ENCODE results near the gene NRXN3.

Gene NRXN3

GRCh38 chr14:79285263-79285662, 1115.1 kb downstream of the NRXN3 start:
- DNase-seq (ENCODE audit: low read depth): no peak

- no peak for DNase-seq (ENCODE audit: low read depth)
Observed at GRCh38 chr14:79287976-79288375, 1117.8 kb downstream of the NRXN3 start.

DNA sequence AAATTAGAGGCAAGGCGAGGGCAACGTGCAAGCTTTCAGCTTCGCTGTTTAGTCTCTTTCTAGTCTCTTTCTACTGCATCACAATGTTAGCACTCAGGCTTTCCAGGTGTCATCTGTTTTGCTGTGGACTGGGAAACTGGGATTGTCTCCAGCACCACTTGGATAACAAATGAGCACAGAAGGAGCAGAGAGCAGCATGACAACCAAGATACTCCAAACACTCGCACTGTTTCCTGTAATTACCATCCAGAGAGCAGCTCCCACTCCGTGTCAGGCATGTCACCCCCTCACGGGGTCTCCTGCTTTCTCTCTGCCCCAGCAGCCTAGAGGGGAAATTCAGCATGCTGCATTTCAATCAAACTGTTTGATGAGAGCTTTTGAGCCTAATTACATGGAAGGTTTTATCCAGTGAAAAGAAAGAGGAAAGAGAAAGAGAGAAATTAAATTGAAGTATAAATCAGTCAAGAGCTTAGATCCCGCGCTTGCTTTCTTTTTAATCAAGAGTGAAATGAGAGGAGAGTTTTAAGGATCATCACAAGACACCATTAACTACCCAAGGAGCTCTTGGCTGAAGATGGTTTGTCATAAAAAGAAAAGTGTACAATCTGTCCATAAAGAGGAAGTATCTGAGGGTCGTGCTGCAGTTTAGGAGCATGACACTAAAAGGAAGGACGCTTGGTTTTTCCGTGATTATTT, 1123.5 kb downstream of the NRXN3 start:
- no peak for DNase-seq (ENCODE audit: low read depth)

DNA sequence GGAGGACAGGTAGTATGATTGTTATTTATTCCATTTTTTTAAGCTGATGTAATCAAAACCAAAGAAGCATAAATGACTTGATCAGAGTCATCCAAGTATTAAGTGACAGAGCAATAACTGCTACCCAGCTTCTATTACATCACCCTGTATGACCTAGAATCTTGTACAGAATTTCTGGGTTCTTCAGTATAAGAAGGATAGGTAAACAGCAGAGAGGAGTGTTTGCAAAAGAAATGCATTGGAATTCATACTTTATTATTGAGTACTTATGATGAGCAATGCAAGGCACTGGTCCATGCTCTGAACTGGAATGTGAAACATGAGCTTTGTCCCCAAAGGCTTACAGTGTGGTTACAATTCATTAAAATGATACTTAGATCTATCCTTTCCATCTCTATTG, 1124.3 kb downstream of the NRXN3 start:
- no peak for DNase-seq (ENCODE audit: low read depth)

GRCh38 chr14:79295385-79295784, 1125.2 kb downstream of the NRXN3 start:
- DNase-seq (ENCODE audit: low read depth): no peak

GRCh38 chr14:79298373-79298772, 1128.2 kb downstream of the NRXN3 start:
- DNase-seq (ENCODE audit: low read depth): no peak

DNA sequence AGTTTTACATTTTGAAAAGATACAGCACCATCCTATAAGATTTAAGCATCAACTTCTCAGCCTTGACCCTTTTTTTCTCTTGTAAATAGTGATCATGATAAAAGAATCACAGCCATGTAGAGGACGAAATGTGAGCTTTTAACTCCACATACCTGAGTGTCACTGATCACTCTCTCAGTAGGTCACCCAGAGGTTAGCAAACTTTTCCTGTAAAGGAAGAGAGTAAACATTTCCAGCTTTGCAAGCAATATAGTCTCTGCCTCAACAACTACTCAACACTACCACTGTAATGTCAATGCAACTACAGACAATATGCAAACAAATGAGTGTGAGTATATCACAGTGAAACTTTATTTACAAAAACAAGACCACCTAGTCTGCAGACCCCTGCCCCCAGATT, 1129.0 kb downstream of the NRXN3 start:
- DNase-seq (ENCODE audit: low read depth): no peak

- no peak for DNase-seq (ENCODE audit: low read depth)
Observed at GRCh38 chr14:79304279-79304678, 1134.1 kb downstream of the NRXN3 start.

- no peak for DNase-seq (ENCODE audit: low read depth)
Observed at GRCh38 chr14:79306546-79306945, 1136.4 kb downstream of the NRXN3 start.

DNA sequence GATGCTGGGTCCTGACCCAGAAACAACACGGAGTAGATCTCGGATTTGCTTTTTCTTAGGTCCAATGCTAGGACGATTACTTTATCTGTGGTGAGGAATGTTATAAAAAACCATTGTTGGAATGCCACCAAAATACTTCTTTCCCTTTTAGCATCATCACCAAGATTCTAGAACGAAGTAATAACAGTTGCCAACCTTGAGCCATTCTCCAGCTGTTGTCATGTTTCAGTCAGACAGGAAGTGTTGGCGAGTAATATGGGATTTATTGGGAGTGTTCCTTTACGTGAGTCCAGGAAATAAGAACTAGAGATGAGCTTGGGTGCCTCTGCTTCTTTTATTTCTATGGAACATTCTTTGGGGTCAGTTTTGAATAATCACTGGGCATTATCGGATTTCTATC, 1148.2 kb downstream of the NRXN3 start:
- DNase-seq (ENCODE audit: low read depth): no peak

DNA sequence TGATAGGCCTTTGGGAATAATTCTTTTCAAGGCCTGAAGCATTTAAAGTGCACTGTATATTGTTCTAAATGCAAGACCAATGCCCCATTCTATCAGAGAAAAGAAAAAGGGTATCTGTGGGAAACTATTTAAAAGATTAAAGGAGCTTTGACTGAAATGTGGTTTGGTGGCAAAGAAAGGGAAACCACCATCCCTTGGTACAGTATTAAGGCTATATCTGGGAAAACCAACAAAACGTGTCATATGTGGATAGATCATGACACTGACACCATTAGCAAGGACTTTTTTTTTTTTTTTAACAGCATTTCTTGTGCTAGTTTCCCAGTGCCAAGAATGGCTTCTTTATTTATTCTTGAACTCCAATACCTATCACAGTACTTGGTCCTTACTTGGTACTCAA, 1150.4 kb downstream of the NRXN3 start:
- no peak for DNase-seq (ENCODE audit: low read depth)

DNA sequence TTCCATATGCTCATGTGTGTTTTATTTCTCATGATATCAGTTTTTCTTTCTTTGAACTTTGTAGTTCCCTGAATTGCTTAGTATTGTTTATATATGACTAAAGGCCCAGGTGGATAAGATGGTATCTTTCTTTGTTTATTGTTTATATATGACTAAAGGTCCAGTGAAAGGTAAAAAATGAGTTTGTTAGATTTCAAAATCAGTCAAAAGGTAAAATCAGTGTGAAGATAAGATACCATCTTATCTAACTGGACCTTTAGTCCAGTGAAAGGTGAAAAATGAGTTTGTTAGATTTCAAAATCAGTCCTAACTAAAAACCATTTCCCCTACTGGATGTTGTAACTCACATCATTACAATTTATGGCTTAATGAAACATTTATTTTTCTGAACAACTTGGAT, 1150.9 kb downstream of the NRXN3 start:
- no peak for DNase-seq (ENCODE audit: low read depth)

DNA sequence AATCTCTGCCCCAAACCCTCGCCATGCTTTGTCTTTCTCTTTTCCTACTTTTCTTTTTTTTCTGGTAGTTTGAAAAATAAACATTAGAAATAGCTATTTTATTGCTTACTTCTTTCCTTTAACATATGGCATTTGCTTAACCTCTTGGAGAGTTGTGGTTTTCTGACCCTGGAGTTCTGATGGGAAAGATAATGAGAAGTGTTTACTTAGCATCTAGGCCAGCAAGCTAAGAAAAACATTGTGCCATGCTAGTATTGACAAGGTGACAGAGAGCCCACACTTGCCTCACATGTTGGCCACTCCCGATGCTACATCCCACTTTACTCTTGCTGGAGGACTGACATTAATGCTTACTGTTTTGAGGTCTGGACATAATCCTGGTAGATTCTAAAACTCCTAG, 1154.9 kb downstream of the NRXN3 start:
- DNase-seq (ENCODE audit: low read depth): no peak

GRCh38 chr14:79325557-79325956, 1155.4 kb downstream of the NRXN3 start:
- DNase-seq (ENCODE audit: low read depth): no peak

GRCh38 chr14:79328863-79329262, 1158.7 kb downstream of the NRXN3 start:
- DNase-seq (ENCODE audit: low read depth): no peak

DNA sequence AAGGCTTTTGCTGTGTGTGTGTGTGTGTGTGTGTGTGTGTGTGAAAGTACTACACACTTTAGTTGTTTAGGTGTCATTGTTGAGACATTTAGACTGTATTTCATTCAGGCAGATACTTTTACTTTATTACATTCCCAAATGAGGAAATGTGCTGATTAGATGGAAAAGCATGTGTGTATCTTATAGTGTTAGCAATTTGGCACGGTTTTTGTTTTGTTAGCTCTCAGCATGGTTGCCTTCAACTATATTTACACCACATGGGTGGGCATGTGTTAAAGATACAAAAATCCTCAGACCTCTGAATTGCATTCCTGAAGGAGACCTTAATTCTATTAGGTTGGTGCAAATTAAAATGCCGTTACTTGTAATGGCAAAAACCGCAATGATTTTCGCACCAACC, 1161.7 kb downstream of the NRXN3 start:
- no peak for DNase-seq (ENCODE audit: low read depth)

GRCh38 chr14:79332504-79333197, 1162.5 kb downstream of the NRXN3 start:
- no peak for DNase-seq (ENCODE audit: low read depth)

- DNase-seq (ENCODE audit: low read depth): no peak
Observed at GRCh38 chr14:79333198-79333546, 1163.0 kb downstream of the NRXN3 start.

DNA sequence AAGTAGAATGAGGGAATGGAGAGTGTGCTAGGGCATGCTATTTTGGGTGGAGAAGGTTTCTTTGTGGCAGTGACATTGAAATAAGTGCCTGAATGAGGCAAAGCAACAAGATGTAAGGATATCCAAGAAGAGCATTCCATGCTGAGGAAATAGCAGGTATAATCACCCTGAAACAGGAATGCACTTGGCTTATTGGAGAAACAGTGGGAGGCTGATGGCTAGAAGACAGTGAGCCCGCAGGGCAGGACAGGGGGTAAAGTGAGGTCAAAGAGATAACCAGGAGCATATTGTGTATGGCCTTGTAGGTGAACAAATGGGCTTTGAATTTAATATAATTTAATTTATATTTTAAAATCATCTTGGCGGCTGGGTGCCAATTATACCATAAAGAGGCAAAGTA, 1164.1 kb downstream of the NRXN3 start:
- no peak for DNase-seq (ENCODE audit: low read depth)

GRCh38 chr14:79337761-79338160, 1167.6 kb downstream of the NRXN3 start:
- no peak for DNase-seq (ENCODE audit: low read depth)

DNA sequence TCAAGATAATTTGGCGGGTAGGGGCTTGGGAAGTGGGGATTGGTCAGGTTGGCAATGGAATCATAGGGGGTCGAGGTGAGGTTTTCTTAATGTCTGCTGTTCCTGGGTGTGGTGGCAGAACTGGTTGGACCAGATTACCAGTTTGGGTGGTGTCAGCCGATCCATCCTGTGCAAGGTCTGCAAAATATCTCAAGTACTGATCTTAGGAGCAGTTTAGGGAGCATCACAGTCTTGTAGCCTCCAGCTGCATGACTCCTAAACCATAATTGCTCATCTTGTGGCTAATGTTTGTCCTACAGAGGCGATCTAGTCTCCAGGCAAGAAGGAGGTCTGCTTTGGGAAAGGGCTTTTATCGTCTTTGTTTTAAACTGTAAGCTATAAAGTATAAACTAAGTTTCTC, 1172.8 kb downstream of the NRXN3 start:
- no peak for DNase-seq (ENCODE audit: low read depth)

GRCh38 chr14:79351011-79351410, 1180.8 kb downstream of the NRXN3 start:
- no peak for DNase-seq (ENCODE audit: low read depth)

- DNase-seq (ENCODE audit: low read depth): no peak
Observed at GRCh38 chr14:79352076-79352630, 1182.0 kb downstream of the NRXN3 start.

GRCh38 chr14:79354336-79354735, 1184.2 kb downstream of the NRXN3 start:
- no peak for DNase-seq (ENCODE audit: low read depth)

Measured in stimulated activated CD8-positive, alpha-beta memory T cell treated with anti-CD3 and anti-CD28 coated beads, Interleukin-4, amount 100 ng/mL, for 24 hours (primary cell).